SU-DHL-6 (cell line): ENCODE measurements around the gene MTMR12.

Experiments used
- H2AFZ ChIP-seq: fragments of 200-600 bp; sonication (generic); 2 replicates; pipeline ENCODE4 v1.6.1; 2014; ENCODE audit warnings: low read depth, mild to moderate bottlenecking, moderate library complexity, mixed read lengths, antibody characterized with exemption, low read length; ENCODE audit not compliant: severe bottlenecking
- H3F3A ChIP-seq: fragments of 200-600 bp; shearing (Covaris generic); 2 replicates; pipeline ENCODE4 v1.6.0; 2016; ENCODE audit warnings: antibody characterized with exemption, mild to moderate bottlenecking; ENCODE audit not compliant: insufficient read depth
- H3K27ac ChIP-seq: fragments of 200-600 bp; sonication (generic); 2 replicates; pipeline ENCODE4 v1.5.1; 2016; ENCODE audit warnings: low read depth, mild to moderate bottlenecking, low read length, moderate library complexity, mixed read lengths
- H3K27me3 ChIP-seq: fragments of 200-600 bp; sonication (generic), shearing (Covaris generic); 2 replicates; pipeline ENCODE4 v1.6.0; 2014; ENCODE audit warnings: mild to moderate bottlenecking, low read length
- H3K36me3 ChIP-seq: fragments of 200-600 bp; sonication (generic); 2 replicates; pipeline ENCODE4 v1.6.1; 2014; ENCODE audit warnings: mild to moderate bottlenecking, low read length, mixed read lengths
- H3K4me2 ChIP-seq: fragments of 300-600, 200-600 bp; shearing (Covaris generic), sonication (generic); 2 replicates; pipeline ENCODE4 v1.6.0; 2014; ENCODE audit warnings: low read length, low read depth, mild to moderate bottlenecking; ENCODE audit not compliant: poor library complexity, severe bottlenecking
- H3K4me3 ChIP-seq: fragments of 200-600 bp; sonication (generic); 2 replicates; pipeline ENCODE4 v1.5.1; 2014; ENCODE audit warnings: antibody characterized with exemption, low read length, mild to moderate bottlenecking, mixed read lengths; ENCODE audit not compliant: insufficient read depth, poor library complexity, severe bottlenecking
- H3K79me2 ChIP-seq: fragments of 200-600 bp; sonication (generic); 2 replicates; pipeline ENCODE4 v1.6.1; 2014; ENCODE audit warnings: mild to moderate bottlenecking, low read length, moderate library complexity; ENCODE audit not compliant: insufficient read depth
- H3K9ac ChIP-seq: fragments of 200-600 bp; sonication (generic); 2 replicates; pipeline ENCODE4 v1.7.0; 2014; ENCODE audit warnings: mild to moderate bottlenecking, low read length
- H3K9me2 ChIP-seq: fragments of 200-600 bp; sonication (generic); replicated peaks from 2 replicates; pipeline ENCODE4 v1.6.1; 2014; ENCODE audit warnings: low read length; ENCODE audit not compliant: insufficient read depth
- H3K9me3 ChIP-seq: fragments of 200-600 bp; sonication (generic); 2 replicates; pipeline ENCODE4 v1.6.1; 2014; ENCODE audit warnings: low read length, mixed read lengths; ENCODE audit not compliant: insufficient read depth
- H4K20me1 ChIP-seq: fragments of 200-600 bp; sonication (generic); 2 replicates; pipeline ENCODE4 v1.6.1; 2014; ENCODE audit warnings: low read depth, mild to moderate bottlenecking, antibody characterized with exemption, low read length, moderate library complexity, mixed read lengths
- CTCF ChIP-seq: fragments of 200-600 bp; sonication (generic); IDR thresholded peaks from one replicate; pipeline ENCODE4 v1.5.1; 2017; ENCODE audit warnings: antibody characterized with exemption, mild to moderate bottlenecking, low read length, moderate library complexity; ENCODE audit not compliant: insufficient read depth, poor library complexity, severe bottlenecking
- EZH2phosphoT487 ChIP-seq: fragments of 200-600 bp; sonication (generic), shearing (Covaris generic); conservative IDR thresholded peaks from 2 replicates; pipeline ENCODE4 v1.6.1; 2018; ENCODE audit warnings: mild to moderate bottlenecking, antibody characterized with exemption, low read length, moderate library complexity, mixed read lengths

The MTMR12 gene

GRCh38 chr5:32331217-32331934 is 18.6 kb upstream of the MTMR12 start:
- no peak overlapping the region for H3K27ac ChIP-seq

GRCh38 chr5:32330126-32330971 is 17.6 kb upstream of the MTMR12 start:
- Histone ChIP-seq H3K36me3 (no peaks in the 10 kb centered on the region), H3K4me2 (no peak overlapping the region), H2AFZ (no peak overlapping the region), H3K27ac (no peak overlapping the region), H3F3A (no peaks in the 10 kb centered on the region), H4K20me1 (no peaks in the 10 kb centered on the region), H3K4me3 (no peak overlapping the region), H3K9me3 (no peaks in the 10 kb centered on the region), H3K9ac (no peak overlapping the region), H3K9me2 (no peaks in the 10 kb centered on the region), H3K27me3 (no peaks in the 10 kb centered on the region), H3K79me2 (no peaks in the 10 kb centered on the region)
- TF ChIP-seq EZH2phosphoT487 (no peak), CTCF (no peak)

More at GRCh38 chr5:32331217-32331934, 18.6 kb upstream of the MTMR12 start:
- H3K9me2 ChIP-seq: no peaks in the 10 kb centered on the region
- H3K27me3 ChIP-seq: no peaks in the 10 kb centered on the region
- no peaks in the 10 kb centered on the region for H4K20me1 ChIP-seq
- H3K36me3 ChIP-seq: no peaks in the 10 kb centered on the region
- H3F3A ChIP-seq: no peaks in the 10 kb centered on the region
- H3K4me2 ChIP-seq: no peak overlapping the region
- no peaks in the 10 kb centered on the region for H3K79me2 ChIP-seq
- H3K4me3 ChIP-seq: no peak overlapping the region
- H3K9ac ChIP-seq: no peak overlapping the region
- TF ChIP-seq CTCF (no peak), EZH2phosphoT487 (no peak)
- H2AFZ ChIP-seq: no peak overlapping the region
- no peaks in the 10 kb centered on the region for H3K9me3 ChIP-seq

- Histone ChIP-seq H3K9ac (no peak overlapping the region), H3K27ac (no peak overlapping the region), H3K36me3 (no peaks in the 10 kb centered on the region), H2AFZ (peak overlapping the region; percentile 44), H3F3A (no peaks in the 10 kb centered on the region), H3K79me2 (no peaks in the 10 kb centered on the region), H3K4me3 (no peak overlapping the region), H3K9me2 (no peaks in the 10 kb centered on the region), H3K27me3 (no peaks in the 10 kb centered on the region), H3K4me2 (no peak overlapping the region), H3K9me3 (no peaks in the 10 kb centered on the region), H4K20me1 (no peaks in the 10 kb centered on the region)
- TF ChIP-seq EZH2phosphoT487 (no peak), CTCF (peak; percentile 79)
Observed at GRCh38 chr5:32329395-32329834, 16.7 kb upstream of the MTMR12 start.
